Measurements from ENCODE around the gene SORBS1.

DNA sequence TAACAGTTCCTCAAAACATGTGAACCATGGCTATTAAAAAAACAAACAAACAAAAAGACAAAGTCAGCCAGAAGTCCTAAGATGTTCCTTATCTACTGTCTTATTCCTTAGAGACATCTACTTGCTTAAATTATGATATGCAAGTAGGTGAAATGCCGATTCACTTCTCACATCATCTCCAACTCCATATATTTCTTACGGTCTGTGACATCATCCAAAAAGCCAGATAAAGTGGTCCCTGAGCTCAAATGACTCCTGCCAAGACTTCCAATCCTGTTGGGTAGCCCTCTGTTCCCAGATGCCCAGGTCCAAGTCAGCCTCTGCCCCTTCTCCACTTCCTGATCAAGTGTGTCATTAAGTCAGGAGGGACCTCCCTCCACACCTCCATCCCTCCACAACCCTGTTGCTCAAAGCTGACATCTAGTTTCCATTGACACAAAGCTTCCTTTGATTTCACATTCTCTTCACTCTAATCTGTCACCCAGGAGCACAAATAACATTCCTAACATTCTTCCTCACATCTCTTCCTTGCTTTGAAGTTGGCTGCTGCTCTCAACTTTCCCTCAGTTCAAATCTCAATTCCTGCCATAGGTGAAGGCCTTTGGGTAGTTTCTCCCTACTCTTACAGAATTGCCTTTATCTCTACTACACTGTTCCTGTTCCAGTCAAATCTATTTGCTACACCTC lies 214.3 kb downstream of the SORBS1 start:
- TF ChIP-seq, protein P1, sequence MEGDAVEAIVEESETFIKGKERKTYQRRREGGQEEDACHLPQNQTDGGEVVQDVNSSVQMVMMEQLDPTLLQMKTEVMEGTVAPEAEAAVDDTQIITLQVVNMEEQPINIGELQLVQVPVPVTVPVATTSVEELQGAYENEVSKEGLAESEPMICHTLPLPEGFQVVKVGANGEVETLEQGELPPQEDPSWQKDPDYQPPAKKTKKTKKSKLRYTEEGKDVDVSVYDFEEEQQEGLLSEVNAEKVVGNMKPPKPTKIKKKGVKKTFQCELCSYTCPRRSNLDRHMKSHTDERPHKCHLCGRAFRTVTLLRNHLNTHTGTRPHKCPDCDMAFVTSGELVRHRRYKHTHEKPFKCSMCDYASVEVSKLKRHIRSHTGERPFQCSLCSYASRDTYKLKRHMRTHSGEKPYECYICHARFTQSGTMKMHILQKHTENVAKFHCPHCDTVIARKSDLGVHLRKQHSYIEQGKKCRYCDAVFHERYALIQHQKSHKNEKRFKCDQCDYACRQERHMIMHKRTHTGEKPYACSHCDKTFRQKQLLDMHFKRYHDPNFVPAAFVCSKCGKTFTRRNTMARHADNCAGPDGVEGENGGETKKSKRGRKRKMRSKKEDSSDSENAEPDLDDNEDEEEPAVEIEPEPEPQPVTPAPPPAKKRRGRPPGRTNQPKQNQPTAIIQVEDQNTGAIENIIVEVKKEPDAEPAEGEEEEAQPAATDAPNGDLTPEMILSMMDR (conservative IDR thresholded peaks at IDR 0.05): no peak
- TF ChIP-seq ZFX (IDR thresholded peaks at IDR 0.05): no peak

Measured in C4-2B (cell line).